ENCODE results near the gene HMCN1. TPM values are rescaled to one million over a fixed set of nuclear protein-coding genes. Genes with fewer than 3 reads are reported as not detected.

HMCN1 gene
- total and polyA plus RNA-seq, 12 donors = 0.56 to 5.8 (median 2.7) TPM

DNA sequence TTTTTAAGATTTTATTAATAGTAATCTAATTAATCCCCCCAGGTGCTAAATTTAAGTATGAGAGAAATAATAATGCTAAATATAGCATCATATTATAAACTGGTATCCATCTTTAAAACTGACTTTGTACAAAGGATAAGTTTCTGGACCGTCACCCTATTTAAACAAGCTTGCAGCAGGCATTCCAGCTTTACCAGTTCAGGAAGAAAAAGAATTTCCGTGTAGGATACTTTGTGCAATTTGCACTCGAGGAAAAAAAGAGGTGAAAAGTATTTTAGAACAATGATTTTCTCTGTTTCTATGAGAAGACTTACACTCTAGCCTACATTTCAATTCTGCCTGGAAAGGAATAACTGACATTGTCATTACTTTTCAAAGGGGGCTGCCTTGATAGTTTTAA lies 27.6 kb downstream of the HMCN1 start:
- intact Hi-C loops (cut with DNase I) = no loop called here
- WGBS, 4 donors = 47 to 67% (median 58%) methylated on average over 3 of the region's 3 CpGs
- Histone ChIP-seq H3K27me3 (no peaks in the 10 kb centered on the region), H3K36me3 (replicated peaks in 1 of 2) (no peaks in the 10 kb centered on the region), H3K27ac (no peak overlapping the region), H3K4me1 (replicated peaks in 1 of 2) (no peaks in the 10 kb centered on the region), H3K9me3 (replicated peaks in 1 of 3) (no peaks in the 10 kb centered on the region), H3K4me3 (no peak overlapping the region)
- no peak for TF ChIP-seq POLR2A (IDR thresholded peaks at IDR 0.05)
- TF ChIP-seq, protein P1, sequence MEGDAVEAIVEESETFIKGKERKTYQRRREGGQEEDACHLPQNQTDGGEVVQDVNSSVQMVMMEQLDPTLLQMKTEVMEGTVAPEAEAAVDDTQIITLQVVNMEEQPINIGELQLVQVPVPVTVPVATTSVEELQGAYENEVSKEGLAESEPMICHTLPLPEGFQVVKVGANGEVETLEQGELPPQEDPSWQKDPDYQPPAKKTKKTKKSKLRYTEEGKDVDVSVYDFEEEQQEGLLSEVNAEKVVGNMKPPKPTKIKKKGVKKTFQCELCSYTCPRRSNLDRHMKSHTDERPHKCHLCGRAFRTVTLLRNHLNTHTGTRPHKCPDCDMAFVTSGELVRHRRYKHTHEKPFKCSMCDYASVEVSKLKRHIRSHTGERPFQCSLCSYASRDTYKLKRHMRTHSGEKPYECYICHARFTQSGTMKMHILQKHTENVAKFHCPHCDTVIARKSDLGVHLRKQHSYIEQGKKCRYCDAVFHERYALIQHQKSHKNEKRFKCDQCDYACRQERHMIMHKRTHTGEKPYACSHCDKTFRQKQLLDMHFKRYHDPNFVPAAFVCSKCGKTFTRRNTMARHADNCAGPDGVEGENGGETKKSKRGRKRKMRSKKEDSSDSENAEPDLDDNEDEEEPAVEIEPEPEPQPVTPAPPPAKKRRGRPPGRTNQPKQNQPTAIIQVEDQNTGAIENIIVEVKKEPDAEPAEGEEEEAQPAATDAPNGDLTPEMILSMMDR (IDR thresholded peaks at IDR 0.05) = no peak
- DNase-seq = no peak

DNA sequence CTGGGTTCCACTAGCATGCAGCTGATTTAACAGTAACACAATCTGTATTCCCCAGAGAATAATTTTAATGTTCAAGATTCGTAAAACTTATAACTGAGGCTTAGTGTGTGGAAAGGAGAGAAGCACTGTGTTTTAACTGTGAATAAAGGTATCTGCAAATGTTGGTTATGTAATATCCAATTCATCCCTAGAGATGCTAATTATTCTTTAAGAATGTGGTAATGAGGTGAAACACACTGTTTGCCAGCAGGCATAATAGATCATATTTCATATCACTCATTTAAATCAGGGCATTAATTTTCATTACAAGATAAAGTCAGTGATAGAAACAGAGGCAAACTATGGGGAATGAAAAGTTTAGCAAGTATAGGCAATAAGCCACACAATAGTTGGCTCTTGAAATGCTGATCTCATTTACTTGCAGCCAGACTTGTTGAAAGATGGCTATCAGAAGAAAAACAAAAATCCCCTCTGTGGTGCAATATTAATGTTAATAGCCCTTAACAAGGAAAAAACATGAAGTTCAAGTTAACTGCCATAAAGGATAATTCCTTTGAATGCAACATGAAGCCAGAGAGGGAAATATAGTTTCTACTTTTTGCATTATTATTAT lies 33.4 kb downstream of the HMCN1 start:
- H3K36me3 ChIP-seq (replicated peaks in 1 of 2) = no peaks in the 10 kb centered on the region
- no peak overlapping the region for H3K27ac ChIP-seq
- TF ChIP-seq, protein P1 (IDR thresholded peaks at IDR 0.05) = no peak
- TF ChIP-seq POLR2A (IDR thresholded peaks at IDR 0.05) = no peak
- no peaks in the 10 kb centered on the region for H3K4me1 ChIP-seq (replicated peaks in 1 of 2)
- 71 to 74% (median 73%) methylated on average over 1 of the region's 1 CpG for WGBS, 4 donors
- intact Hi-C loops (cut with DNase I) = no loop called here
- DNase-seq = no peak
- no peaks in the 10 kb centered on the region for H3K9me3 ChIP-seq (replicated peaks in 1 of 3)
- no peak overlapping the region for H3K4me3 ChIP-seq
- H3K27me3 ChIP-seq = no peaks in the 10 kb centered on the region

DNA sequence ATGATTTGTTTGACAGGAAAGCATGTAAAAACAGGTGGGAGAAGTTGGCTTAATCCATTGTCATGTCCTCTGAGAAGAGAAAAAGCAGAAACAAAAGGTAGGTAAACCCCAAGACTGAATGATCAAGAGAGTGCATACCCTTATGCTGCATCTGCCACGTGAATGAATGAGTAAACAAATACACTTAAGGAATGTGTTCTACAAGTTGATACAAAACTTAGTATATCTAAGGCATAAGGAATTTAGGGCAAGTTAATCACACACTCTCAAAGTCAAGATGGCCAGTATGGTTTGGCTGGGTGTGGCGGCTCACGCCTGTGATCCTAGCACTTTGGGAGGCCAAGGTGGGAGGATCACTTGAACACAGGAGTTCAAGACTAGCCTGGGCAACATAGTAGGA lies 34.2 kb downstream of the HMCN1 start:
- TF ChIP-seq, protein P1 (IDR thresholded peaks at IDR 0.05) = no peak
- TF ChIP-seq POLR2A (IDR thresholded peaks at IDR 0.05) = no peak
- DNase-seq = no peak
- no peaks in the 10 kb centered on the region for H3K9me3 ChIP-seq (replicated peaks in 1 of 3)
- intact Hi-C loops (cut with DNase I) = no loop called here
- no peak overlapping the region for H3K4me3 ChIP-seq
- H3K4me1 ChIP-seq (replicated peaks in 1 of 2) = no peaks in the 10 kb centered on the region
- WGBS, 4 donors = 90 to 98% (median 94%) methylated on average over 3 of the region's 3 CpGs
- H3K27ac ChIP-seq = no peak overlapping the region
- H3K36me3 ChIP-seq (replicated peaks in 1 of 2) = no peaks in the 10 kb centered on the region
- H3K27me3 ChIP-seq = no peaks in the 10 kb centered on the region

DNA sequence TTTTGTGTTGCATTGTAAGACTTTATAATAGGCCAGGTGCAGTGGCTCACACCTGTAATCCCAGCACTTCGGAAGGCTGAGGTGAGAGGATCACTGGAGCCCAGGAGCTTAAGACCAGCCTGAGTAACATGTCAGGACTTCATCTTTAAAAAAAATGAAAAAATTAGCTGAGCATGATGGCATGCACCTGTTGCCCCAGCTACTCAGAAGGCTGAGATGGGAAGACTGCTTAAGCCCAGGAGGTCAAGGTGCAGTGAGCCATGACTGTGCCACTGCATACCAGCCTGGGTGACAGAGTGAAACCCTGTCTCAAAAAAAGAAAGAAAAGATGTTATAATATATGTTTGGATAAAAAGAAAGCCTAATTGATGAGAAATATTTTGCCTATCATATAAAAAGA lies 34.9 kb downstream of the HMCN1 start:
- Histone ChIP-seq H3K4me3 (no peak overlapping the region), H3K9me3 (replicated peaks in 1 of 3) (no peaks in the 10 kb centered on the region), H3K27ac (no peak overlapping the region), H3K27me3 (no peaks in the 10 kb centered on the region), H3K4me1 (replicated peaks in 1 of 2) (no peaks in the 10 kb centered on the region), H3K36me3 (replicated peaks in 1 of 2) (no peaks in the 10 kb centered on the region)
- 72 to 94% (median 92%) methylated on average over 1 of the region's 1 CpG for WGBS, 4 donors
- no peak for DNase-seq
- intact Hi-C loops (cut with DNase I) = no loop called here
- TF ChIP-seq, protein P1 (IDR thresholded peaks at IDR 0.05) = no peak
- TF ChIP-seq POLR2A (IDR thresholded peaks at IDR 0.05) = no peak

Data from adrenal gland (tissue), 12 donors.